K562 (cell line): ENCODE measurements around the gene CYTH1. TPM values are rescaled to one million over a fixed set of nuclear protein-coding genes. Genes with fewer than 3 reads are reported as not detected.

Source experiments
- ATAC-seq: fragments of 200-7000 bp; cut with Tn5 transposase; 3 replicates; pipeline ENCODE4 v1.9.1; 2020; ENCODE audit warnings: moderate library complexity
- BruUV-seq: library from RNA; stranded (reverse); fragments of 400-500 nt; replicated peaks from 2 replicates; lab custom pipeline; 2021; lab: Mats Ljungman, UMichigan
- CTCF ChIA-PET: fragments of 300-600 bp; formaldehyde crosslinking; extraction: SDS; loops from one replicate; lab custom pipeline; 2021; ENCODE audit warnings: low intra/inter-chr PET ratio; lab: Yijun Ruan, JAX
- POLR2A ChIA-PET: fragments of 300-600, 350-650 bp; sonication (Branson Sonifier 250); formaldehyde crosslinking; extraction: SDS; loops from one replicate; lab custom pipeline; 2021; ENCODE audit warnings: antibody characterized with exemption, inconsistent platforms; lab: Yijun Ruan, JAX
- DNase-seq, 4 experiments: peaks; one replicate each; pipeline versions ENCODE4 v3.0.0 to v3.0.0-alpha.2; 2011 to 2018; ENCODE audit warnings: low spot score in 3 of 4, mixed read lengths in 3 of 4; ENCODE audit errors: extremely low read depth in 1 of 4
- FAIRE-seq: peaks from 2 replicates; lab custom pipeline; 2011; peaks lifted over from hg19 to GRCh38; lab: Jason Lieb, UNC
- H2AFZ ChIP-seq: 2 replicates; pipeline ENCODE4 v1.6.0; 2011; ENCODE audit warnings: low read depth, low read length, control low read depth, inconsistent platforms
- H3K27ac ChIP-seq: fragments of 200-600 bp; 3 replicates; pipeline ENCODE4 v1.8.0; 2011; ENCODE audit warnings: low read depth, mild to moderate bottlenecking, control low read depth, inconsistent platforms, low read length, moderate library complexity, mixed read lengths; ENCODE audit errors: extremely low read depth
- H3K27me3 ChIP-seq, 2 experiments: fragments of 300-600 bp in 1 of 2; 2 replicates in 1 of 2; 3 replicates in 1 of 2; pipeline versions ENCODE4 v1.6.0 to v1.8.0; 2011; ENCODE audit warnings: inconsistent platforms in 2 of 2, low read length in 2 of 2, mild to moderate bottlenecking in 1 of 2, mixed read lengths in 1 of 2, moderate library complexity in 1 of 2; ENCODE audit not compliant: control insufficient read depth in 2 of 2, insufficient read depth in 2 of 2
- H3K36me3 ChIP-seq: fragments of 300-600 bp; 3 replicates; pipeline ENCODE4 v1.8.0; 2011; ENCODE audit warnings: mild to moderate bottlenecking, low read length, inconsistent platforms; ENCODE audit not compliant: control insufficient read depth, insufficient read depth
- H3K4me1 ChIP-seq, 2 experiments: fragments of 200-600 bp in 1 of 2; replicated peaks in 1 of 2; 2 replicates in 1 of 2; 3 replicates in 1 of 2; pipeline versions ENCODE4 v1.5.1 to v1.8.0; 2011; ENCODE audit warnings: inconsistent platforms in 2 of 2, low read length in 2 of 2, mild to moderate bottlenecking in 1 of 2, mixed read lengths in 1 of 2, moderate library complexity in 1 of 2; ENCODE audit not compliant: control insufficient read depth in 2 of 2, insufficient read depth in 2 of 2
- H3K4me2 ChIP-seq: 2 replicates; pipeline ENCODE4 v1.6.1; 2011; ENCODE audit warnings: low read length, control low read depth, inconsistent platforms, mixed read lengths; ENCODE audit not compliant: insufficient read depth
- H3K4me3 ChIP-seq: fragments of 200-600 bp; sonication (generic), shearing (Covaris generic); 2 replicates; pipeline ENCODE4 v1.5.1; 2016; ENCODE audit warnings: control low read depth, inconsistent platforms
- H3K79me2 ChIP-seq: fragments of 200-600 bp; 3 replicates; pipeline ENCODE4 v1.8.0; 2011; ENCODE audit warnings: low read length, inconsistent platforms; ENCODE audit not compliant: control insufficient read depth, insufficient read depth
- H3K9ac ChIP-seq, 2 experiments: 2 replicates each; pipeline versions ENCODE4 v1.6.0 to v1.6.1; 2011; ENCODE audit warnings: low read depth in 2 of 2, low read length in 2 of 2, control low read depth in 1 of 2, inconsistent platforms in 1 of 2, mild to moderate bottlenecking in 1 of 2, mixed read lengths in 1 of 2; ENCODE audit not compliant: insufficient read depth in 1 of 2
- H3K9me1 ChIP-seq: one replicate; pipeline ENCODE4 v1.6.0; 2011; ENCODE audit warnings: inconsistent platforms, mild to moderate bottlenecking, low read length, moderate library complexity; ENCODE audit not compliant: control insufficient read depth, insufficient read depth
- H3K9me3 ChIP-seq: replicated peaks from 2 replicates; pipeline ENCODE4 v1.5.1; 2011; ENCODE audit warnings: low read depth, low read length, inconsistent platforms; ENCODE audit not compliant: control insufficient read depth, insufficient read depth
- H4K20me1 ChIP-seq: replicated peaks from 2 replicates; pipeline ENCODE4 v1.6.1; 2011; ENCODE audit warnings: low read length, inconsistent platforms, mixed read lengths; ENCODE audit not compliant: control insufficient read depth, insufficient read depth
- ATF3 ChIP-seq, 2 experiments: fragments of 450-650 bp in 1 of 2; sonication (generic) in 1 of 2; formaldehyde crosslinking in 1 of 2; IDR thresholded peaks in 1 of 2; conservative IDR thresholded peaks in 1 of 2; 2 replicates each; pipeline versions ENCODE4 v1.6.1 to v1.8.1; 2016 to 2023; ENCODE audit warnings: mild to moderate bottlenecking in 2 of 2, moderate library complexity in 2 of 2, inconsistent platforms in 1 of 2, missing genetic modification reagents in 1 of 2
- CTCF ChIP-seq, 3 experiments: IDR thresholded peaks in 2 of 3; conservative IDR thresholded peaks in 1 of 3; 2 replicates each; pipeline ENCODE4 v1.5.1; 2011 to 2012; ENCODE audit warnings: low read length in 3 of 3, mild to moderate bottlenecking in 3 of 3, control low read depth in 2 of 3, improper control_type of control experiment in 1 of 3, inconsistent platforms in 1 of 3, low read depth in 1 of 3, mixed read lengths in 1 of 3, moderate library complexity in 1 of 3; ENCODE audit not compliant: insufficient read depth in 2 of 3
- GABPB2 ChIP-seq: fragments of 250-450 bp; sonication (Bioruptor Pico); conservative IDR thresholded peaks from 2 replicates; pipeline ENCODE4 v1.5.1; 2021; ENCODE audit warnings: mild to moderate bottlenecking
- JUND ChIP-seq, 2 experiments: IDR thresholded peaks; 2 replicates in 1 of 2; 3 replicates in 1 of 2; pipeline ENCODE4 v1.6.1; 2011; ENCODE audit warnings: borderline replicate concordance in 2 of 2, low read depth in 2 of 2, low read length in 2 of 2, improper control_type of control experiment in 1 of 2, missing biosample characterization in 1 of 2, missing genetic modification characterization in 1 of 2, missing genetic modification reagents in 1 of 2
- MCM7 ChIP-seq, 2 experiments: fragments of 450-650 bp; IDR thresholded peaks; 2 replicates each; pipeline ENCODE4 v1.6.1; 2016 to 2018
- POU5F1 ChIP-seq: fragments of 150-350 bp; IDR thresholded peaks from 2 replicates; pipeline ENCODE4 v1.6.1; 2014; ENCODE audit warnings: borderline replicate concordance, low read length, low read depth, mild to moderate bottlenecking; ENCODE audit not compliant: partially characterized antibody
- RAD21 ChIP-seq, 2 experiments: fragments of 250-450 bp in 1 of 2; fragments of 450-650 bp in 1 of 2; sonication (Bioruptor Pico) in 1 of 2; formaldehyde crosslinking in 1 of 2; IDR thresholded peaks in 1 of 2; conservative IDR thresholded peaks in 1 of 2; 2 replicates each; pipeline versions ENCODE4 v1.4.0 to v1.8.0; 2020 to 2022; ENCODE audit warnings: mild to moderate bottlenecking in 2 of 2, moderate library complexity in 1 of 2
- SIX5 ChIP-seq, 2 experiments: IDR thresholded peaks; 2 replicates each; pipeline ENCODE4 v1.6.1; 2011; ENCODE audit warnings: low read length in 2 of 2, borderline replicate concordance in 1 of 2, low read depth in 1 of 2, mild to moderate bottlenecking in 1 of 2, moderate library complexity in 1 of 2; ENCODE audit not compliant: insufficient read depth in 1 of 2
- TRIM24 ChIP-seq, 2 experiments: fragments of 450-650 bp; IDR thresholded peaks; 2 replicates each; pipeline ENCODE4 v1.6.1; 2016
- ZNF140 ChIP-seq: fragments of 250-450 bp; sonication (Bioruptor Pico); IDR thresholded peaks from 2 replicates; pipeline ENCODE4 v1.8.0; 2021; ENCODE audit warnings: moderate library complexity, mild to moderate bottlenecking, inconsistent platforms
- ZNF584 ChIP-seq: fragments of 200-800 bp; sonication (Bioruptor generic); IDR thresholded peaks from 2 replicates; pipeline ENCODE4 v1.6.1; 2016; ENCODE audit warnings: low read depth, mild to moderate bottlenecking, missing genetic modification characterization, missing compliant biosample characterization
- ZNF586 ChIP-seq: fragments of 450-650 bp; formaldehyde crosslinking; conservative IDR thresholded peaks from 2 replicates; pipeline ENCODE4 v1.4.0; 2020; ENCODE audit warnings: mild to moderate bottlenecking, moderate library complexity
- WGBS: fragments of 100-300 bp; shearing (Covaris generic); methylation state at CpG from one replicate; pipeline ENCODE4 v1.1.6; 2016; ENCODE audit warnings: low coverage, mixed read lengths; ENCODE audit not compliant: insufficient coverage; ENCODE audit errors: missing lambda C conversion rate; 5-methylcytosine and 5-hydroxymethylcytosine counted together
- in situ Hi-C: fragments of 300-500 bp; cut with MboI; formaldehyde crosslinking; loops from 4 replicates; pipeline ENCODE4 v1.15.0; 2018; ENCODE audit warnings: inconsistent platforms, mixed read lengths
- intact Hi-C: fragments of 100-400 bp; cut with micrococcal nuclease; formaldehyde crosslinking; loops from 2 replicates; pipeline ENCODE4 v1.14.2; 2022
- polyA plus RNA-seq, 8 experiments: library from polyadenylated mRNA; depleted of rRNA in 4 of 8; stranded (reverse) in 5 of 8; unstranded in 3 of 8; fragments of >200 nt; fragmentation: Nextera tagmentation in 2 of 8; fragmentation: Illumina TruSeq in 1 of 8; extraction: Ambion mirVana in 2 of 8; extraction: Trizol in 1 of 8; gene quantifications; 2 replicates each; pipeline versions ENCODE4 v1.2.1 to v1.2.3, GENCODE V29; 2011 to 2014; ENCODE audit warnings: inconsistent platforms in 1 of 8, missing spikeins in 1 of 8
- total RNA-seq, 7 experiments: library from RNA; depleted of rRNA in 6 of 7; stranded (reverse); fragments of >200 nt in 6 of 7; fragmentation: Illumina TruSeq in 2 of 7; extraction: Trizol in 2 of 7; gene quantifications; 2 replicates each; pipeline versions ENCODE4 v1.2.1 to v1.2.3, GENCODE V29; 2011 to 2021; ENCODE audit warnings: low replicate concordance in 1 of 7
- TF ChIP-seq, protein P1 (sequence below): sonication (generic); formaldehyde crosslinking; IDR thresholded peaks from 2 replicates; pipeline ENCODE4 v1.9.0; 2022; ENCODE audit warnings: mild to moderate bottlenecking, missing genetic modification reagents
- TF ChIP-seq, protein P2 (sequence below): fragments of 250-450 bp; sonication (Bioruptor Pico); IDR thresholded peaks from 2 replicates; pipeline ENCODE4 v1.6.1; 2021; ENCODE audit warnings: mild to moderate bottlenecking

The CYTH1 gene
- total and polyA plus RNA-seq, 9 of the 15 experiments (the other 6 are each of a cell fraction or from before 2014, with no cell fraction given): 0.52 to 27.7 (median 16.8) TPM

DNA sequence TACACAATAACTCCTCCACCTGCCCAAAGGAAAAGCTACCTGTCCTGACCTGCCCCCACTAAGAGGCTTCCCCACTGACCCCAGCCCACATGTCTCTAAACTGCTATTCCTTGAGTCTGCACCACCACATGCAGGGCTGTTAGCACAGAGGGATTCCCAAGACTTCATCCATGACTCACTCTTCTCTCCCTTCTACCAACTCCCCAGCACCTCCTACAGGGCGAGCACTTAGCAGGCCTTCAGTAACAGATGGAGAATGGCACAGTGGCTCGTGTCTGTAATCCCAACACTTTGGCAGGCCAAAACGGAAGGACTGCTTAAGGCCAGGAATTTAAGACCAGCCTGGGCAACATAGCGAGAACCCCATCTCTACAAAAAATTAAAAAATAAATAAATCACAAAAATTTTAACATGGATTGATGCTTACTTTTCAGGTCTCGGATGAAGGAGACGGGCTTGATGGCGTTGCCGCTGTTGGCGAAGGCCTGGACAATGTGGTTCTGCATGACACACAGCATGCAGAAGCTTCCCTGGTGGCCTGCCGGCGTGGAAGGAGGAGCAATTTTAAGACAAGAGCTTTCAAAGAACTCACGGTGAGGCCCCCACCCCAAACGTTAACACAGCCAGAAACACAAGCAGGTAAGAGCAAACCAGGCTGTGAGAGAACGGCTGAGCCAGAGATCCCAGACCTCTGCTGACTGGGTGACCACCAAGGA lies 46.6 kb upstream of the CYTH1 start:
- ATAC-seq (peak; percentile 73), DNase-seq (peak in 2 of 4 experiments; percentile 11 to 30), FAIRE-seq (peak; percentile 58)
- in situ Hi-C loops (no loop called here), intact Hi-C loops (no loop called here)
- Histone ChIP-seq H3K4me3 (no peak overlapping the region), H3K4me2 (no peak overlapping the region), H3K4me1 (no peaks in the 10 kb centered on the region), H3K79me2 (peaks cover 9% of the 10 kb centered on the region; the same call in 1 of the 3 replicates), H3K27ac (no peak overlapping the region), H4K20me1 (peaks cover 16% of the 10 kb centered on the region), H3K27me3 (no peaks in the 10 kb centered on the region), H2AFZ (no peak overlapping the region), H3K9me1 (no peaks in the 10 kb centered on the region), H3K36me3 (peaks cover 96% of the 10 kb centered on the region), H3K9me3 (no peaks in the 10 kb centered on the region), H3K9ac (no peak overlapping the region)
- 92% methylated on average over 14 of the region's 14 CpGs for WGBS
- BruUV-seq: no TSS peak
- CTCF ChIA-PET: interaction anchor here (0.6 kb wide), 1 partner anchor 334 kb away, joined by 3 read pairs; no protein-coding TSS in a partner anchor
- POLR2A ChIA-PET: interaction anchor here (0.6 to 1.4 kb wide), 5 partner anchors 7 to 570 kb away, joined by 3 to 5 read pairs (median 3); no protein-coding TSS in a partner anchor
- TF ChIP-seq SIX5 (IDR thresholded peaks at IDR 0.05; ENCODE audit: borderline replicate concordance in 1 of 2, insufficient read depth in 1 of 2, low read depth in 1 of 2, low read length in 2 of 2) (no peak), CTCF (IDR thresholded peaks at IDR 0.05 in 2 of 3, conservative IDR thresholded peaks at IDR 0.05 in 1 of 3; ENCODE audit: insufficient read depth in 2 of 3, low read depth in 1 of 3, low read length in 3 of 3) (peak; percentile 24 to 44 (median 28); a peak in 3 of 6 replicates), RAD21 (CRISPR knock-in tag; conservative IDR thresholded peaks at IDR 0.05 in 1 of 2, IDR thresholded peaks at IDR 0.05 in 1 of 2) (peak in 1 of 2 experiments; percentile 29; a peak in 2 of 4 replicates), ZNF586 (CRISPR knock-in tag) (no peak), ATF3 (IDR thresholded peaks at IDR 0.05) (peak; percentile 22; the same call in 1 of the 2 replicates), ATF3 (CRISPR knock-in tag; conservative IDR thresholded peaks at IDR 0.05) (no peak), POU5F1 (no peak), ZNF584 (no peak), TRIM24 (IDR thresholded peaks at IDR 0.05) (no peak), MCM7 (IDR thresholded peaks at IDR 0.05) (no peak), JUND (IDR thresholded peaks at IDR 0.05; ENCODE audit: borderline replicate concordance, low read depth, low read length) (peak; percentile 56), JUND (tag; IDR thresholded peaks at IDR 0.05; ENCODE audit: borderline replicate concordance, low read depth, low read length) (peak; percentile 18; the same call in 1 of the 3 replicates), GABPB2 (CRISPR knock-in tag) (no peak), ZNF140 (CRISPR knock-in tag) (no peak)
- TF ChIP-seq, protein P1, sequence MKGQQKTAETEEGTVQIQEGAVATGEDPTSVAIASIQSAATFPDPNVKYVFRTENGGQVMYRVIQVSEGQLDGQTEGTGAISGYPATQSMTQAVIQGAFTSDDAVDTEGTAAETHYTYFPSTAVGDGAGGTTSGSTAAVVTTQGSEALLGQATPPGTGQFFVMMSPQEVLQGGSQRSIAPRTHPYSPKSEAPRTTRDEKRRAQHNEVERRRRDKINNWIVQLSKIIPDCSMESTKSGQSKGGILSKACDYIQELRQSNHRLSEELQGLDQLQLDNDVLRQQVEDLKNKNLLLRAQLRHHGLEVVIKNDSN (CRISPR knock-in tag): no peak
- TF ChIP-seq, protein P2, sequence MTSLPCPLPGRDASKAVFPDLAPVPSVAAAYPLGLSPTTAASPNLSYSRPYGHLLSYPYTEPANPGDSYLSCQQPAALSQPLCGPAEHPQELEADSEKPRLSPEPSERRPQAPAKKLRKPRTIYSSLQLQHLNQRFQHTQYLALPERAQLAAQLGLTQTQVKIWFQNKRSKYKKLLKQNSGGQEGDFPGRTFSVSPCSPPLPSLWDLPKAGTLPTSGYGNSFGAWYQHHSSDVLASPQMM: no peak
